HG03108 (cell line): ENCODE measurements around the gene ASCC3.

ENCODE experiments used
- ATAC-seq: cut with Tn5 transposase; IDR thresholded peaks from one replicate; pipeline ENCODE4 v1.9.1; 2021; ENCODE audit warnings: moderate library complexity; ENCODE audit not compliant: unreplicated experiment

ASCC3 gene

GRCh38 chr6:100468016-100468622 lies 413.0 kb downstream of the ASCC3 start:
- ATAC-seq, result no peak

GRCh38 chr6:100467129-100468015 lies 413.8 kb downstream of the ASCC3 start:
- no peak for ATAC-seq

- ATAC-seq, result no peak
These were observed 414.6 kb downstream of the ASCC3 start for GRCh38 chr6:100466410-100467128.

GRCh38 chr6:100465701-100466409 lies 415.3 kb downstream of the ASCC3 start:
- no peak for ATAC-seq

- no peak for ATAC-seq
These were observed 416.0 kb downstream of the ASCC3 start, which contains the start of gene SIM1 for GRCh38 chr6:100464903-100465700. Gene SIM1, minus strand, starts transcription at chr6:100464921. Its CDS starts 1,453 bp downstream, at chr6:100463468.

- ATAC-seq, result no peak
These were observed 416.8 kb downstream of the ASCC3 start for GRCh38 chr6:100464162-100464851.

- no peak for ATAC-seq
These were observed 417.4 kb downstream of the ASCC3 start for GRCh38 chr6:100463630-100464161.

GRCh38 chr6:100462706-100463629 lies 418.2 kb downstream of the ASCC3 start:
- ATAC-seq, result no peak

GRCh38 chr6:100461917-100462705 lies 419.0 kb downstream of the ASCC3 start:
- ATAC-seq, result no peak

- no peak for ATAC-seq
These were observed 419.7 kb downstream of the ASCC3 start for GRCh38 chr6:100461278-100461916.

- ATAC-seq, result no peak
These were observed 420.4 kb downstream of the ASCC3 start for GRCh38 chr6:100460650-100461204.

GRCh38 chr6:100459592-100460184 lies 421.4 kb downstream of the ASCC3 start:
- no peak for ATAC-seq

- no peak for ATAC-seq
These were observed 422.1 kb downstream of the ASCC3 start for GRCh38 chr6:100458841-100459591.
